ENCODE results near the gene TMPRSS3.
A peak's percentile ranks its signal among the peaks of the same experiment; 100 is the strongest.

Gene TMPRSS3

DNA sequence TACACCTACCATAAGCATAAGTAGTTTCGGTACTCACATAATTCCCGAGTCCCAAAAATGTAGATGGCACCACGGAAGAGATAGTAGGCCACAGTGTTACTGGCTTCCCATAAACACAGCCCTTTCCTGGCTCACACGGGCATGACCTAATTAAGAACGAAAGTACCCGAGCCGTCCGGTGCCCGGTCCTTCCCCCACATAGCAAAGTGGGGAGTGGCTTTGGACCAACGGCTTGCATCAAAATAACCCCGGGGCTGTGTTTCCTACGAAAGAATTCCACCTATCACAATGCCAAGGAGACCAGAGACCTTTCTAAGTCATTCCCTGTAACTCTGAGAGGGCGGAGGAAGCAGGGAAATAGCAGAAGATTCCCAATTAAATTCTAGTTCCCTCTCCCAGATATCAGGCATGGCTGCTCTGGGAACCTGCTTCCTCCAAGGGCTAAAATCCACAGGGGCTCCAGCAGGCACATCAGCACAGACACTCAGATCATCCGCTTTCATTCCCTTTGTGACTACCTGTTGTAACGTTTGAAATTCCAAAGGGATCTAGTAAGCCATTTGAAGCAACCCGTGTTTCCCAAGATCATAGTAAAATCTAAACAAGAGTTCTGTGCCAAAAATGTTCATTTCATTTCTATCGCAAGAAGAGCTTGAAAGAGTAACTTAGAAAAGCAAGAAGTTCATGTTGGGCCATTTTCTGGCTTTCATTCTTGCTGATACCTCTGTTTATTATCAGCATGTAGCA lies at the start of gene TMPRSS3:
TSS of gene TMPRSS3 (minus strand) at position 148 of the 747 bp plus-strand sequence. CDS start 635 bp downstream, outside the sequence.
- DNase-seq (ENCODE audit: low read depth in 2 of 2) = no peak

DNA sequence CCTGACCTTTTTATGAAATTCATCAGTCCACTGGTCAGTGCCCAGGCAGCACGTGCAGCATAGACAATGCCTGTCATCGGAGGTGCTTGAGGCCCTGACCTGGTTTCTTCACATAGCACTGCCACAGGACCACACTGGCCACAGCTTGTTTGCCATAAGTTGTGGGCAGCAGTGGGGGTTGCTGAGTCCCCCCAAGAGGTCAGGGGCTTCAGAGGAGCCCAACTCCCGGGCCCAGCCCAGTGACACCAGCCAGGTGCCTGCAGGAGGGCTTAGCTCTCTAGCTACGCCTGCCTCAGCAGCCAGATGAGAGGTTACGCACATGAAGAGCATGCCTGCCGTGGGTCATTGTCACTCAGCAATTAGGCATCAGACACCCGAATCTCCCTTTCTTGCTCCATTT lies 49.5 kb upstream of the TMPRSS3 start:
- no peak for DNase-seq (ENCODE audit: low read depth in 2 of 2)

DNA sequence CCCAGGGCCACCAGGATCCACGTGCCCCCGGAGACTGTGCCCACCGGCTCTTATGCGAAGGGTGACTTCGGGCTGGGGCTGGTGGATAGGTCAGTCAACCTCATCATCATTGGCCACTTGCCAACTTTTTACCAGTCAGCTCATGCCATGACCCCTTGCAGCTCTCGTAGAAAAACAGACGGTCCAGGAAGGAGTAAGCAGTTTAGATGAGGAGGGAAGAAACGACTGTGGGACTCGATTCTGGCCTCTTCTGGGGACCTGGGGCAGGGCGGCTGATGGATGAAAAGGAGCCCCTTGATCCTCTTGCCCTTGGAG lies 48.9 kb upstream of the TMPRSS3 start:
- DNase-seq (ENCODE audit: low read depth in 2 of 2) = no peak

DNA sequence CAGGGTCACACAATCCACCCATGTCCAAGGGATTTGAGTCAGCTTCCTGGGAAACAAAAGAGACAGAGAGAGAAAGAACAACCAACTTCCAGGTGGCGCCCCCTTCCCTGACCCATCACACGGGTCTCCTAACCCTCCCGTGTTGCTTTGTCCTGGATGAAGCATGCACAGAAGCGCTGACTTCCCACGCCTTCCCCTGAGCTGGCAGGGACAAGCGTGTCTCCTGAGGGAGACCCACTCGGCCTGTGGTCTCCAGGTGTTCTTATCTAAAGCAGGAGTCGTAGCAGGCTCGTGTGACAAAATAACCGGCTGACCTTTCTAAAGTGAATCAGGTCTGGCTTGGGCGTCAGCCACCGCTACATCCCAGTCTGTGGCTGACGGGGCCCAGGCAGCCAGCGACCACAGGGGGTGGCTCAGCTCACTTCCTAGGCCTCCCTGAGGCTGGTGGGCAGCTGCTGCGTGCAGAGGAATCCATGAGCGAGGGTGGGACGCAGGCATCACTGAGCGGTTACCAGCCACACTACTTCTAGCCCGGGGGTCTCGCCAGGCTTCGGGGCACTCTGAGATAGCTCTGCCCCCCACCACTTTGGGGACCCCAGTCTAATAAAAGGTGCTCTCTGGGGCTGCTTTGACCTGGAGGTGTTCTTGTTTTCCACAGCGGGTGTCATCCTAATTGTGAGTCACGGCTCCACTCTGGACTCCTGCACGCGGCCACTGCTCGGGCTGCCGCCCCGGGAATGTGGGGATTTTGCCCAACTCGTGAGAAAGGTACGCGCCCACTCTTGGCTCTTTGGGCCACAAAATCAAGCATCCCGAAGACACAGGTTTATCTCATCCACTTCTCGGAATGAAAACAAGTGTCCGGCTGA lies 48.3 kb upstream of the TMPRSS3 start:
- DNase-seq (ENCODE audit: low read depth in 2 of 2) = no peak

DNA sequence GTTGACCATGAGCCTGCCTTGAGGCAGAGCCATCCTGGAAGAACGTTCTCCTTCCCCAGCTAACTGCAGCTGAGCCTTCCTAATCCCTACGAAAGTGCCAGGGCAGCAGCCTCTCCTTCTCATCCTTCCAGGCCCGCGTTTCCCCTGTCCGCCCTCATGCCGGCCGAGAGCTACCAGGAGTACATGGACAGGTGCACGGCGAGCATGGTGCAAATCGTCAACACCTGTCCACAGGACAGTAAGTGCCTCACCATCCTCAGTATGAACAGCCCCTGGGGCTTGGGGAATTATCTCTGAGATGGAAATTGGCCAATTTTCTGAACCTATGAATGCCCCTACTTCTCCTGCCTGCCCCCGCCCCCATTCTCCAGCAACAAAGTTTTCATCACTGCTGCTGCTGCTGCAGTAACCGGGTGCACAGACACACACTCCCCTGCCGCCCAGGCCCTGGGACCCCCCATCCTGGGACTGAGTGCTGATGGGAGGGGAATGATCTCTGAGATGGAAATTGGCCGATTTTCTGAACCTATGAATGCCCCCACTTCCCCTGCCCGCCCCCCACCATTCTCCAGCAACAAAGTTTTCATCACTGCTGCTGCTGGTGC lies 47.4 kb upstream of the TMPRSS3 start:
- DNase-seq (ENCODE audit: low read depth in 2 of 2) = no peak

DNA sequence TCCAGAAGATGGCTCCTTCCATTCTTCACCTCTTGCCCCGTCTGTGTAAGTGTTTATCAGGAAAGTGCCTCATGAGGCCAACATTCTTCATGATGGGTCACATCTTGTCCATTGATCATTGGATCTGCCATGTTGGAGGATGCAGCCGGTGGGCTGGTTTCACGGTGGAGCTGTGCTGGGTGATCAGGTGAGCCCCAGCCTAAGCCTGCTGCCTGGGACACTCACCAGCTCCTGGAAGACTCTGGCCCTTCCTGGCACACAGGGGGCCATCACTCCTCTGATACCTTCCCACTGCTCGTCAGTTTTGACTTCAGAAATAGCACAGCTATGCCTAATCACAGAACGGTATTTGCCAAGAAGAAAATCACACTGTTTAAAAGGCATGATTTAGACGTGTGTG lies 46.1 kb upstream of the TMPRSS3 start:
- no peak for DNase-seq (ENCODE audit: low read depth in 2 of 2)

DNA sequence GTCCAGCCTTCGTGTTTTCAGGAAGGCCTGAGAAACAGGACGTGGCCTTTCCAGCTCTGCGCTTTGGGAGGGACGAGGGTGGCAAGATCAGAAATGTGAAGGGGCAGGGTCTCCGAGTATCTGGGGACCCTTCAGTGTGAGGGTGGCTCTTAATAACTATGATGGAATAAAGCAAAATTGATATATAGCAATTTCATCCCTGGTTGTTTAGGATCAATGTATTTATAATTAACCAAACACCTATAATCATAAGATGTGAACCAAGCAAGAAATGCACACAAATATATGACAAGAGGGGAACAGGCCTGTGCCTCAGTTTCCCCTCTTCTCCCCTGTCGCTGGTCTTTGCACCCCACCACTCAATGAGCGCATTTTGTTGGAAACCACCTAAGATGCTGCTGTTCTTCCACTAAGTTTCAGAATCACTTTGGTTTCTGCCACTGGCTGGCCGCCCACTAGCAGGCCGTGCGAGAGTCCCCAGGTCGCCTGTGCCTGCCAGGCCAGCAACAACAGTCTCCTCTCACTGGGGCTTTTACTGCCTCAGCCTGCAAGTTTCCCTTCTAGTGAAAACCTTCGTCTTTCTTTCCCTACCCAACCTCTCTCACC lies 44.4 kb upstream of the TMPRSS3 start:
- DNase-seq (ENCODE audit: low read depth in 2 of 2) = no peak

DNA sequence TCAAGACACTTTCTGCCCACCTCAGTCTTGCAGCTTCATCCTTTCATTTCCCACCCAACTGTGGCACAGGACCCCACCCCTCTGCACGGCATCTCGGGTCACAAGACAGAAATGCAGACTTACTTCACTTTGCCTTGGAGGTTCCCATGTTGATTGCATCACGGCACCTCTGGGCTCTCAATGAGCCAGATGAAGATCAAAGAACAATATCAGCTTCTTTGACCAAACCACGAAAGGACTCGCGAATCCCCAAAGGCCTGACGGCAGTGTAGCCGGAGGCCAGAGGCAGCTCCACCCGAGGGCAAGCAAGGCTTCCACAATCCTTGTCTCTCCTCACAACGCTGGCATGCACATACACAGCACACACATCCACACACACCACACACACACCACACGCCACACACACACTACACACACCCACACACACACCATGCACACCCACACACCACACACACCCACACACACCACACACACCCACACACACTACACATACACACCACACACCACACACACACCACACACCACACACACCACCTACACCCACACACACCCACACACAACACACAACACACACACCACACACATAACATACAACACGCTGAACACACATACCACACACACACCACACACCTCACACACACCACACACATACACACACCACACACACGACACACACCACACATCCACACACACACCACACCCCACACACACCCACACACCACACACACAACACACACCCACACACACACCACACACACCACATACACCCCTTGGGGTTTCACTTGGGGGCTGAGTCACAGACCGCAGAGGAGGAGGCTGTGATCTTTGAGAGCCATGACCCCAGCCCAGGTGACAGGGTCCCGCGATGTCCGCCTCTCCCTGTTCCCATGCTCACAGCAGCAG lies 43.7 kb upstream of the TMPRSS3 start:
- DNase-seq (ENCODE audit: low read depth in 2 of 2) = peak in 1 of 2 donors; percentile 41

DNA sequence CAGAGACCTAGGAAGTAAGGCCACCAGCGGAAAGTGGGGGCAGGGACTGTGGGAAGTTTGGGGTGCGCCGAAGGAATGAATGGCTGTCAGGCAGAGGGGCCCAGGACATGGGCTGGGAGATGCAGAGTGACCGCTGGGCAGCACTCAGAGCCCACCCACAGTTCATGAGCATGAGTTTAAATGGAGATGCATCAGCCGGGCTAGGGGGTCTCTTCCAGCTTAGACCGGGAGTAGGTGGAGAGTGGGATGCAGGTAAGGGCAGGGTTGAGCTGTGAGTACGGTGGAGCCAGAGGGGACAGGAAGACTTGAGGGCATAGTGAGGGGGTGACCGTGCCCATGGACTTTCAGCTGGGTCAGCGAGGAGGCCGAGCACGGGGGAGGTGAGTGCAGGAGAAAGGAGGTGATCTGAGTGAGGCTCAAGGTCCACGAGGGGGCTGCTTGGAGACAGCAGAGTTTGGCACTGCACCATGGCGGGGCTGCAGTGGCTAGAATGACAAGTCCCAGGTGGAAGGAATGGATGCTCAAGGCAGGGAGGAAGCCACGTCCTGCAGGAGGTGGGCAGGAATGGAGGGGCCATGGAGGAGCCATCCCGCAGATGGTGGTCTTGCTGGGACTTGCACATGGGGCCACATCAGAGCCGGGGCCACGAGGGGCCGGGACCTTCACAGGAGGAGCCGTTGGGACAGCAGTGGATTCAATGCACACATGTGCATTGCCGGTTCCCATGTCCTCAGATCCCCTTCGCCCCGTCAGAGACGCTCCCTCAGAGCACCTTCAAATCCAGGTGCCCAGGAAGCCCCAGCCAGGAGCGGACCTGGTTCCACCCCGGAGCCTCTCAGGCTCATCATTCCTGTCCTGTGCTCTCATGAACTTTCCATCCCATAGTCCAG lies 42.7 kb upstream of the TMPRSS3 start:
- no peak for DNase-seq (ENCODE audit: low read depth in 2 of 2)

DNA sequence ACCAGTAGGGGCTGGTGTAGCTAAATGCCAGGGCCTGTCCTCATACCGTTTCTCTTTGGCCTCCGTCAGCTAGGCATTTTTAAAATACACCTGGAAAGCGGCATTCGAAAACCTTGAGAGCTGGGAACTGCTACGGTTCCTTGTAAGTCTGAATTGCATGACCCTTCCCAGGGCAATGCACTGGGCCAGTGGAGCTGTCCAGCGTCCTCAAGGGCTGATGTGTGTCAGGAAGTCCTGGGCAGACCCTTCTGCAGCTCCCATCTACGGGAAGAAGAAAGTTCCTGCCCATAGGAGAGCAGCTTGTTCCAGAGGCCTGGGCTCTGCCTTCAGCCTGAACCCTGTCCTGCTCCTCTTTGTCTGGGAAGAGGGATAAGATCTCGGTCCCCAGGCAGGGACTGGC lies 41.9 kb upstream of the TMPRSS3 start:
- no peak for DNase-seq (ENCODE audit: low read depth in 2 of 2)

DNA sequence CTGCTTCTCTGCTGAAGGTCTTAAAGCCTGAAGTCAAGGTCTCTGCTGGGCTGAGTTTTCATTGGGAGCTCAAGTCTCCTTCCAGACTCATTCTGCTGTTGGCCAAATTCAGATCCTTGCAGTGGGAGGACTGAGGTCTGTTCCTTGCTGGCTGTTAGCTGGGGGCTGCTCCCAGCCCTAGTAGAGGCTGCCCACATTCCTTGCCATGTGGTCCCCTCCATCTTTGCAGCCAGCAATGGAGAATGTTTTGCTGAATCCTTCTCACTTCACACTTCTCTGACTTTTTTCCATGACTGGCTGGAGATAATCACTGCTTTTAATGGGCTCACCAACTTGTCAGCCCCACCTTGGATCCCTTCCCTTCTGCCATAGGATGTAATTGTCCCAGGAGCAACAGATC lies 41.1 kb upstream of the TMPRSS3 start:
- no peak for DNase-seq (ENCODE audit: low read depth in 2 of 2)

DNA sequence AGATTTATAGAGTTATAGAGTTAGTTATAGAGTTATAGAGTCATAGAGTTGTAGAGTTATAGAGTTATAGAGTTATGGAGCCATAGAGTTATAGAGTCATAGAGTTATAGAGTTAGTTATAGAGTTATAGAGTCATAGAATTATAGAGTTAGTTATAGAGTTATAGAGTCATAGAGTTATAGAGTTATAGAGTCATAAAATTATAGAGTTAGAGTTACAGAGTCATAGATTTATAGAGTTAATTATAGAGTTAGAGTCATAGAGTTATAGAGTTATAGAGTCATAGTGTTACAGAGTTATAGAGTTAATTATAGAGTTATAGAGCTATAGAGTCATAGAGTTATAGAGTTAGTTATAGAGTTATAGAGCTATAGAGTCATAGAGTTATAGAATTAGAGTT lies 40.0 kb upstream of the TMPRSS3 start:
- no peak for DNase-seq (ENCODE audit: low read depth in 2 of 2)

DNA sequence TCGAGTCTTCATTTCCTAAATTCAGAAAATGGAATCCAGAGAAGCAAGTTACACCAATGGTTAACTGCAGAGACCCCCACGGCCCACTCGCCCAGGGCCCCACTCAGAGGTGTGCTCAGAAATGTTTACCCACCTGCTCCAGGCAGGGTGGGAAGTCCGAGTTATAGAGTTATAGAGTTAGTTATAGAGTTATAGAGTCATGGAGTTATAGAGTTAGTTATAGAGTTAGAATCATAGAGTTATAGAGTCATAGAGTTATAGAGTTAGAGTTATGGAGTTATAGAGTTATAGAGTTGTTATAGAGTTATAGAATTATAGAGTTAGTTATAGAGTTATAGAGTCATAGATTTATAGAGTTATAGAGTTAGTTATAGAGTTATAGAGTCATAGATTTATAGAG lies 39.5 kb upstream of the TMPRSS3 start:
- DNase-seq (ENCODE audit: low read depth in 2 of 2) = no peak

DNA sequence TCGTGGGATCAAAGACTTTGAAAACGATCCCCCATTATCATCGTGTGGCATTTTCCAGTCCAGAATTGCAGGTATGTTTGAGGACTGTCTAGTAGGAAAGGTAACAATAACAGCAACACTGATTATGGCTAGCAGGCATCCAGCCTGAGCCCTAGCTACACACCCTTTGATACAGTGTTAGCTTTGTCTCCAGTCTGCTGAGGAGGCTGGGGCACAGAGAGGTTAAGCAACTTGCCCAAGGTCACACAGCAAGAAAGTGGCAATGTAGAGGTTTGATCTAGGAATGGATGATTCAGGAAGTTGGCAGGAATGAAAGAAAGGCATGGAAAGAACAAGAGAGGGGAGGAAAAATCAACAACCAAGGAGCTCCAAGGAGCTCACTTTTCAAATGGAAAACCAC lies 39.0 kb upstream of the TMPRSS3 start:
- DNase-seq (ENCODE audit: low read depth in 2 of 2) = no peak

DNA sequence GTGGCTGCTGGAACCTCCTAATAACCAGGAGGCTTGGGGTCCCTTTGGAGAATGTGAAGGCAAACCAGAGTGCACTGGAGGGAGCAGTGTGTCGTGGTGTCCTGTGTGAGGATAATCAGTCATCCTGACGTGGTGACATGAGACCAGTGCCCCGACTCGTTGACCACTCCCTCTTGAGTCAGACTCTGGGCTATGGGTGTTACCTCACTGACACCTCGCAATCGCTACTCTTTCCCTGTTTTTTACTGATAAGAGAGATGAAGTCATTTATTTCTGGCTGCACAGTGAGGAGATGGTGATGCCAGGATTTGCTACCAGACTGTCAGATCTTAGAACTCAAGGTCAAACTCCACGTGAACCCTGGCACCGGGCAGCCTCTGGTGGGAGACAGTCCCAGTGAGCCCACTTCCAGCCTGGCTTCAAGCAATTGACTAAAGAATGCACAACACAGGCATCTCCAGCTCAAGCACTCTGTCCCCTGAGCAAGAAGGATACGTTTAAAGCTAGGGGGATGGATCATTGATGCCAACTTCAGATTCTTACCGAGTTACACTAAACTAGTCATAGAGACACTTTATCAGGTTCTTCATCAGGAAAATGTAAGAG lies 38.2 kb upstream of the TMPRSS3 start:
- DNase-seq (ENCODE audit: low read depth in 2 of 2) = no peak

DNA sequence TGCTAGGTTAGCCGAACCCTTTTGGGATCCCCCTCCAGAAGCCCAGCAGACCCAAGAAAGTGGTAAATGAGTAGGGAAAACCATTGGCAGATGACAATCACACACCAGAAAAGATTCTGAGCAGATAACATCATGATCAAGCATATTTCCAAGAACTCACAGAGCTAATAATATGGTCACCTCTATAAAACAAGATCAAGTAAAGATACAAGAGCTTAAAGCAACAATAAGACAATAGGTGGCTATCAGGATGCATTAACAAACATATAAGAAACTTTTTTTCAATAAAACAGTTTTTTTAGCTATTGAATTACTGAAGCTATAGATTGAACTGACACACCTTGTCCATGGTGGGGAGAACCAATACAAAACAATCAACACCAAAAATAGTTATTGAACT lies 36.8 kb upstream of the TMPRSS3 start:
- DNase-seq (ENCODE audit: low read depth in 2 of 2) = no peak

DNA sequence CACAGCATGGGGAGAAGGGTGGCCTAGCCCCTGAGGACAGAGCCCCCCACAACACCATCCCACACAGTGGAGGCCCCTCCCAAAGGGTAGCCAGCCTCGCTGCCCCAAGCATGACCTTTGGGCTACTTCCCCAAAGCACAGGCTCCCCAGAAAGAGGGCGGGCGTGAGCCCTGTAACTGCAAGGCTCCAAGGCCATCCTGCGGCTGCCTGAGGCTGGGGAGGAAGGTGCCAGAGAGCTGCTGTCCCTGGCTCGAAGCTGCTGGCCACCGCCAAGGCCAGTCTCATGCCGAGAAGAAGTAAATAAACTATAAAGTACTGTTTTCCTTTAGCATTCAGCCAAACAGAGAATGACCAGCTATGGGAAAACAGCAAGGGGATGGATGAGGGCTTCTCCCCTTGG lies 35.3 kb upstream of the TMPRSS3 start:
- DNase-seq (ENCODE audit: low read depth in 2 of 2) = no peak

DNA sequence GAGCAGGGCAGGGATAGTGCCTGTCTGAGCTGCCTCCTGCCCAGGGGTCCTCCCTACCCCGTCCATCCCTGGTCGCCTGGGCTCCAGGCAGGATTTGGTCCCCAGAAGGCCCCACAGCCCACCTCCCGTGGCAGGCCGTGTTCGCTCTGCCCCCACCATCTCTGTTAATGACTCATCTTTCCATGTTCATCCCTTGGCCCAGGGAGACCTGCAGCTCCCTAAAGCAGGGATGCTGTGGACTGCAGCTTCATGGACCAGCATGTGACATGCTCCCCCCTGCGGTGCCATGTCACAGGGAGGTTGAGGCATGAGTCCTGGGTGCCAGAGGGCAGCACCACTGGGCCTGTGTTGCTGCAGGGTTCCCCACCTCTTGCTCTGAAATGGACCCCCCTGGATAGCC lies 34.7 kb upstream of the TMPRSS3 start:
- no peak for DNase-seq (ENCODE audit: low read depth in 2 of 2)

DNA sequence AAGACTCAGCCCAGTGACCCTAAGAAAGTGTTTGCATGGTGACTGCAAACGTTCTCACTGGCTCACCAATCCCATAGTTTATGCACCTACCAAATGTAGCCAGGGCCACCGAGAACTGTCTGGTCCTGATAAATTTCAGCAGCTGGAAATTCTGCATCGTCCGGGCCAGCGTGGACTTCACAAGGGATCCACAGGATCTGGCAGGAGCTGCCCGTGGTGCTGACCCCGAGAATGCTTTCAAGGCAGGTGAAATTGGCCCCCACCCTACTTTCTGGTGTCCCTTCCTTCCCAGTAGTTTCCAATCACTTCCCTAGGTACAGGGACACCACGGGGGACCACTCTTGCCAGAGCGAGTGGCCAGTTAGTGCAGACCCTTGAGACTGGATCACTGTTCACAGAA lies 34.0 kb upstream of the TMPRSS3 start:
- DNase-seq (ENCODE audit: low read depth in 2 of 2) = no peak

DNA sequence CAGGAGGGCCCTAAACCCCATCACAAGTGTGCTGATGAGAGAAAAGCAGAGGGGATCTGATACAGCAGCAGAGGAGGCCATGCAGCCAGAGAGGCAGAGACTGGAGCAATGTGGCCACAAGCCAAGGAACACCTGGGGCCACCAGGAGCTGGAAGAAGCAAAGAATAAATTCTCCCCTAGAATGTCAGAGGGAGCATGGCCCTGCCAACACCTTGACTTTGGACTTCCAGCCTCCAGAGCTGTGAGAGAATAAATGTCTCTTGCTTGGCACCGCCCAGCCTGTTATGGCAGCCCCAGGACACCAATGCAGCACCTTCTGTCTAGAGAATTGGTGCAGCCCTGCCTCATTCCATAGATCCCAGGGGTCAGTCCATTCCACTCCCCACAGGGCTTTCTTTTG lies 33.2 kb upstream of the TMPRSS3 start:
- DNase-seq (ENCODE audit: low read depth in 2 of 2) = no peak
